ENCODE data around the gene ANGPTL2. TPM values are rescaled to one million over a fixed set of nuclear protein-coding genes. Genes with fewer than 3 reads are reported as not detected.

ANGPTL2 gene
- total RNA-seq, 1 donor from 2014 or later, result 19.4 TPM

DNA sequence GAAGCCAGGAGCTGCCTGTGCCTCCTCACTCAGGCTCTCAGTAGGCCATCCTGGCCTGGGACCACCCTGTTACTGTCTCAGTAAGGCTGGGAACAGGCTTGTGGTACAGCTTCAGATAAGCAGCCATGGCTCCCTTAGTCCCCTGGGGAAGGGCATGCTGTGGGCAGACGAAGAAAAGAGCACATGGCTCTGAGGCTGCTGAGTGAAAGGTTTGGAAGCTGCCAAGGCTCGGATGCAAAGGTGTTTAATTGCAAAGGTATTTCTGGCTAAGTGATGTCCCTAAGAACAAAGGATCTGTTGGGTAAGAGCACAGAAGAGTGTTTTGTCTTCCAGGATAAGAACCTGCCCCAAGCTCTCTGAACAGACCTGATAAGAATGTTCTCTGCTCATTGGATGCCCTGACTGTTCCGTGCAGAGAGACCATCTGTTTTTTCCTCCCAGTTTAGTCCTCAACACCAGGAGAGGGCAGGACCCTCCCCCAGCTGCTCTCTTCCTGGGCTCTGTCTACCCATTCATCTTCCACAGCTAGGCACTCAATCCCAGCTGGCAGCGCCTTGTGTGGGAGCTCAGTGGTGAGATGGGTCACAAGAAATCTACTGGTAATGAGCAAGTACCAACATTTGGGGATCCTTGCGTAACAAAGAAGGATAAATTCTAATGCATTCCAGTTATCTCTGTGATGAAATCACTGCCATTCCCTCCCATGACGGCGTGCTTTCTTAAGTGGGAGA, 17.7 kb downstream of the ANGPTL2 start:
- Histone ChIP-seq H3K27me3 (no peaks in the 10 kb centered on the region), H3K9me3 (no peaks in the 10 kb centered on the region), H3K36me3 (peaks cover 5% of the 10 kb centered on the region), H3K4me1 (peaks cover 3% of the 10 kb centered on the region), H3K27ac (no peak overlapping the region), H3K4me3 (no peak overlapping the region)
- no peak for DNase-seq
- intact Hi-C loops (cut with DNase I), result no loop called here
- TF ChIP-seq, protein P1, sequence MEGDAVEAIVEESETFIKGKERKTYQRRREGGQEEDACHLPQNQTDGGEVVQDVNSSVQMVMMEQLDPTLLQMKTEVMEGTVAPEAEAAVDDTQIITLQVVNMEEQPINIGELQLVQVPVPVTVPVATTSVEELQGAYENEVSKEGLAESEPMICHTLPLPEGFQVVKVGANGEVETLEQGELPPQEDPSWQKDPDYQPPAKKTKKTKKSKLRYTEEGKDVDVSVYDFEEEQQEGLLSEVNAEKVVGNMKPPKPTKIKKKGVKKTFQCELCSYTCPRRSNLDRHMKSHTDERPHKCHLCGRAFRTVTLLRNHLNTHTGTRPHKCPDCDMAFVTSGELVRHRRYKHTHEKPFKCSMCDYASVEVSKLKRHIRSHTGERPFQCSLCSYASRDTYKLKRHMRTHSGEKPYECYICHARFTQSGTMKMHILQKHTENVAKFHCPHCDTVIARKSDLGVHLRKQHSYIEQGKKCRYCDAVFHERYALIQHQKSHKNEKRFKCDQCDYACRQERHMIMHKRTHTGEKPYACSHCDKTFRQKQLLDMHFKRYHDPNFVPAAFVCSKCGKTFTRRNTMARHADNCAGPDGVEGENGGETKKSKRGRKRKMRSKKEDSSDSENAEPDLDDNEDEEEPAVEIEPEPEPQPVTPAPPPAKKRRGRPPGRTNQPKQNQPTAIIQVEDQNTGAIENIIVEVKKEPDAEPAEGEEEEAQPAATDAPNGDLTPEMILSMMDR (IDR thresholded peaks at IDR 0.05), result no peak
- no peak for ATAC-seq

DNA sequence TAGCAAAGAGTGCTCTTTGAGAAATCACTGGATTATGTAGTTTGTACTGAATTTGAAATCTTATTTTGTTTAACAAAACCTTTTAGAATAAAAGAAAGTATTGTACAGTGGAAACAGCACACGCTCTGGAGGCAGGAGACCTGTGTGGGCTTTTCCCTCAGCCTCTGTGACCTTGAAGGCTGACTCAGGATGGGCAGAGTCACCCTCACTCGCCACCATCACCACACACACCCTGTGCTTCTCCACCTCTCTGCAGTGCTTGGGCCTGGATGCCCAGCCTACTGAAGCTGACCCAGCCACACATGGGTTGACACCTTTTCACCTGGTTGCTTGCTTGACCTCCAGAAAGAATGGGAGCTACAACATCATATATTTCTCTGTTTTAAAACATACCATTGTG, 19.6 kb downstream of the ANGPTL2 start:
- intact Hi-C loops (cut with DNase I), result no loop called here
- no peak for DNase-seq
- H3K27ac ChIP-seq, result no peak overlapping the region
- ATAC-seq, result no peak
- H3K4me3 ChIP-seq, result no peak overlapping the region
- no peaks in the 10 kb centered on the region for H3K9me3 ChIP-seq
- H3K27me3 ChIP-seq, result no peaks in the 10 kb centered on the region
- H3K36me3 ChIP-seq, result no peaks in the 10 kb centered on the region
- no peaks in the 10 kb centered on the region for H3K4me1 ChIP-seq
- TF ChIP-seq, protein P1 (IDR thresholded peaks at IDR 0.05), result no peak

DNA sequence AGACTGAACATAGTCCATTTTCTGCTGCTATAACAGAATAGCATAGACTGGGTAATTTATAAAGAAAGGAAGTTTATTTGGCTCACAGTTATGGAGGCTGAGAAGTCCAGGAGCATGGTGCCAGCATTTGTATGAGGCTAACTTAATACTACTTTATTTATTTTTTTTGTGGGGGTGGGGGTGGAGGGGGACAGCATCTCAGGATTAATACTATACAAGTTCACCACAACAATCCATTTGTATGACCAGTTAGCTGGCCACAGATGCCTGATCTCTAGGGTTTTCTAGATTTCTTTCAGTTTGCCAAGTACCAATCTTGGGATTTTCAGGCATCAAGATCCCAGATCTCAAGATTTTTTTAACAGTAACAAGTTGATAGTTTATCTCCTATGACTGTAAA, 20.3 kb downstream of the ANGPTL2 start:
- Histone ChIP-seq H3K27ac (no peak overlapping the region), H3K27me3 (no peaks in the 10 kb centered on the region), H3K36me3 (no peaks in the 10 kb centered on the region), H3K9me3 (no peaks in the 10 kb centered on the region), H3K4me1 (no peaks in the 10 kb centered on the region), H3K4me3 (no peak overlapping the region)
- TF ChIP-seq, protein P1 (IDR thresholded peaks at IDR 0.05), result no peak
- no peak for ATAC-seq
- intact Hi-C loops (cut with DNase I), result no loop called here
- DNase-seq, result no peak

DNA sequence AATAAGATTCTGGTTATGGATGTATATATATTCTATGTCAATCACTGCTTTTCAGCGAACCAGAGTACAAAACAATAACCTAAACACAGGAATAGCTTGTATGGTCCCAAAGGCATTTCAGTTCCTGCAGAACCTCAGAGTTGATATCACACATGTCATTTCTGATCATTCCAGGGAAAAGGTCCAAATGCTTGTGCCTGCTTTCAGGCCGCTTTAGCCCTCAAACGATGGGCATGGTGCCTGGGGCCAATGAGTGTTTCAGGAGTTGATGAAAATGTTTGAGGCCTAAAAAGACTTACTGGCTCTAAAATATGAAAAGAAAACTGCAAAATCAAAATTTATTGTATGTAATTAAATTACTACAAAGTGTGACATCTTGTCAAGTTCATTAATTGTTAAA, 22.8 kb downstream of the ANGPTL2 start:
- TF ChIP-seq, protein P1 (IDR thresholded peaks at IDR 0.05), result no peak
- H3K36me3 ChIP-seq, result no peaks in the 10 kb centered on the region
- H3K4me1 ChIP-seq, result no peaks in the 10 kb centered on the region
- no peaks in the 10 kb centered on the region for H3K27me3 ChIP-seq
- intact Hi-C loops (cut with DNase I), result no loop called here
- no peak overlapping the region for H3K27ac ChIP-seq
- DNase-seq (no peak), ATAC-seq (no peak)
- H3K4me3 ChIP-seq, result no peak overlapping the region
- no peaks in the 10 kb centered on the region for H3K9me3 ChIP-seq

DNA sequence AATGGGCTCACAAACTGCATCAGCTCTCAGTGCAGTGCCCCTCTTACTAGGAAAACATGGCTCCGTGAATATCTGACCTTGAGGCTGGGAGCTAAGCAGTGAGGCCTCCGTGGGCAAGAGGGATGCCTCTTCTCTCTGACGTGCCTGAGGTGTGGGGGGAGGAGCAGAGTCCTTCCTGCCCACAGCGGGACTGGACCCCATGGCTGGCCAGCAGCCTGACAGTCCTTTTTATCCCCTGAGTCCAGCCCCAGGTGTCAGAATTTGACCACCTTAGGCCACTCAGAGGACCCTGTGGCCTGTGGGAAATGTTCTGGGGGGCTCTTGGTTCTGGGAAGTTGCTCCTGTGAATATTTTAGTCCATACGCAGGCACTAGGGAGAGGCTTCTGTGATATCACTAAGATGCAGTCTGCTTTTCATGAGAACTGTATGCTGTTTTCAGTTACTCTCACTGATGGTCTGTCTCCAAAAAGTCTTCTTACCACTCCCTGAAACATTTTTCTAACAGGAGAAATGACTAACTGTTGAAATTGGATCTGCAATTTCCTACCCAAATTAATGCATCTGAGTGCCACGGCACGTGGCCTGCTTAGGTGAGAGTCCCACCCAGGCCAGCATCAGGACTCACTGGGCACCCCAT, 23.4 kb downstream of the ANGPTL2 start:
- H3K9me3 ChIP-seq, result no peaks in the 10 kb centered on the region
- H3K4me3 ChIP-seq, result no peak overlapping the region
- intact Hi-C loops (cut with DNase I), result no loop called here
- TF ChIP-seq, protein P1 (IDR thresholded peaks at IDR 0.05), result no peak
- DNase-seq (no peak), ATAC-seq (no peak)
- no peak overlapping the region for H3K27ac ChIP-seq
- H3K27me3 ChIP-seq, result no peaks in the 10 kb centered on the region
- no peaks in the 10 kb centered on the region for H3K4me1 ChIP-seq
- no peaks in the 10 kb centered on the region for H3K36me3 ChIP-seq
